Activated CD4-positive, CD25-positive, alpha-beta regulatory T cell treated with anti-CD3 and anti-CD28 coated beads, Interleukin-2, amount 50 U/mL, for 24 hours (primary cell): ENCODE data around the gene PANX2.
"Not testable (repeated sequence)": the region's sequence is repeated elsewhere in the genome, so short reads cannot be mapped to it uniquely, and the experiment has no call there.

Source experiments
- ATAC-seq, 2 donors: fragments of 150-1000 bp; cut with Tn5 transposase; one replicate each; pipeline ENCODE4 v1.10.0; 2021; ENCODE audit warnings: mild to moderate bottlenecking in 1 of 2, moderate library complexity in 1 of 2

The PANX2 gene

GRCh38 chr22:50147258-50148165 lies 23.0 kb upstream of the PANX2 start:
- not testable (repeated sequence) for ATAC-seq

DNA sequence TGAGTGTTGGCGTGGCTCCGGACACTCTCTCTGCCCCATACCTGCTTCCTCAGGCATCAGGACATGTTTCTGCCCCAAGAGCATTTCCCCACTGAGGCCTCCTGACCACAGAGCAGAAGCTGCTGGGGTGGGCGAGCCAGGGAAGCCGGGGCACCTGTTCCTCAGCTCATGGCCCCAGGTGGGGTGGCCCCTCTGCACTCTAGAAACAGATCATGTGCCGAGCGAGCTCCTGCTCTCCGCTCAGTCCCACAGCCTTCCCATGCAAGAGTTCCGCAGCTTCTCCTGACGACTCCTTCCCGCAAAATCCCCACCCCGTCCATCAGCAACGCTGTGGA lies 22.4 kb upstream of the PANX2 start:
- no peak for ATAC-seq

GRCh38 chr22:50148991-50149721 lies 21.4 kb upstream of the PANX2 start:
- peak; percentile 93 to 96 for ATAC-seq

DNA sequence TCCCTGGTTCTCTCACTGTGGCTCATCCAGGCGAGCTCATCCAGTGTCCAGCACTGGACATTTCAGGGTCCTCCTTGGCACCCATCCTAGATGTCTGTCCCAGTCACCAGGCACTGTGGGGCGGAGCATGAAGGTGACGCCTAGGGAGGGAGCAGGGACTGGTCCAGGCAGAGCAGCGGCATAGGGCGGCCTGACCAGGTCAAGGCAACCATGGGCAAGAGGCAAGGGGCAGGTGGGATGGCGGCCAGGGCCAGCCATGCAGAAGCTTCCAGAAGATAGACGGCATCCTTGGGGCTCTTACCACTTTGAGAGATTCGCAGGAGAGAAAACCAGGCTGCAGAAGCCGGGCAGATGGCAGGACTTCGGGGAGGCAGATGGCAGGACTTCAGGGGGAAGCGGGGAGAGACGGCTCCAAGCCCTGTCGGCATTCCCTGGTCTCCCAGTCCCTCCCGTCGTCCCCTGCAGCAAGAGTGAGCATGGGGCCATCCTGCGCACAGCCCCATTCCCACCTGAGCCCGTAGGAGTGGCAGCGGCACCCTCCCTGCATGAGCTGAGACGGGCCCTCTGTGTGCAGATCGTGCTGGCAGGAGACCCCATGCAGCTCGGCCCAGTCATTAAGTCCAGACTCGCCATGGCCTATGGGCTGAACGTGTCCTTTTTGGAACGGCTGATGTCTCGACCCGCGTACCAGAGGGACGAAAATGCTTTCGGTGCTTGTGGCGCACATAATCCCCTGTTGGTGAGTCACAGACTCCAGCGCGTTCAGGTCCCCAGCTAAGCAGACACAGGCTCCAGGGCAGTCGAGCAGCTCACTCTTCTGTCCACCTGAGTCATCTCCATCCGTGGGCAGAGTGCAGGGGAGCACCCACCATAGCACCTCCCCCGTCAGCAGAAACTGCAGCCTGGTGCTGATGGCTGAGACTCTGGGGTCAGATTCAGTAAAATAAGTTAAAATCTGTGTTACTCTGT lies 20.1 kb upstream of the PANX2 start:
- ATAC-seq, result no peak

GRCh38 chr22:50151571-50152537 lies 18.7 kb upstream of the PANX2 start:
- no peak for ATAC-seq

- ATAC-seq, result no peak
These were observed 17.3 kb upstream of the PANX2 start for GRCh38 chr22:50153056-50153755.

GRCh38 chr22:50153756-50154140 lies 16.8 kb upstream of the PANX2 start:
- ATAC-seq, result no peak

- no peak for ATAC-seq
These were observed 12.7 kb upstream of the PANX2 start for GRCh38 chr22:50157709-50158375.

GRCh38 chr22:50160947-50161346 lies 9.6 kb upstream of the PANX2 start:
- ATAC-seq, result no peak

DNA sequence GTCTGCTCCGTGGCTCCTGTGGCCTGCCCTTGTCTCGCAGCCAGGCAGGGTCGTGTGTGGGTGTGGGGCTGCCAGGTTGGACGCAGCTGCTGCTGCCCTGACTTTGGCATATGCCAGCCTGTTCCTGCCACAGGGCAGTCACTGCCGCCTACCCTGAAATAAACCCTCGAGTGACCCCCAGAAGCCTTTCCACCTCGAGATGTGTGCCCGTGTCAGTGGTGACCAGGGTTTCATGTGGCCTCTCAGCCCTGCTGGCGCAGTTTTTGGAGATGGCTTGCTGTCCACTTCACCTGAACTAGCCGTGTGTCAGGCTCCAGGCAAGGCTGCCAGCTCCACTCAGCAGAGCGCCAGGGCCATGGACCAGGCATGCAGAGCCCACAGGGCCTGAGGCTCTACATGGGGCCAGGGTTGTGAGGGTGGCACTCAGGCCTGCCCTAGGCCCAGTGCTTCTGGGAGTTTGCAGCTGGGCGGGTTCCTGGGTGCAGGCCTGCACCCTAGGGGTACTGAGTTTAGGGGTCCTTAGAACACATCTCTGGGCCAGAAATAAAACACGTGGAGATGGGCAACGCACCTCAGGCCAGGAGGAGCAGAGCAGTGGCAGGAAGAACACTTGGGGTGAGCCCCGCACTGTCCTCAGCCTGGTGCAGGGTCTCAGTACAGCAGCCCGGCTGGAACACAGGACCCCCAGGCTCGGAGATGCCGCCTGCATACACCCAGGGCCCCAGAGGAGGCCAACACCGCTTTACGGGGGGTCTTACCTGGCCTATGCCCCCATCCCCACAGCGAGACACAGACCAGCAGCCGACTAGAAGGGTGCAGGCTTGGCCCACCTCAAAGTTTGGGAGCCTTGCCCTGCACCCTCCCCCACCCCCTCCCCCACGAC lies 8.8 kb upstream of the PANX2 start:
- ATAC-seq, result no peak

DNA sequence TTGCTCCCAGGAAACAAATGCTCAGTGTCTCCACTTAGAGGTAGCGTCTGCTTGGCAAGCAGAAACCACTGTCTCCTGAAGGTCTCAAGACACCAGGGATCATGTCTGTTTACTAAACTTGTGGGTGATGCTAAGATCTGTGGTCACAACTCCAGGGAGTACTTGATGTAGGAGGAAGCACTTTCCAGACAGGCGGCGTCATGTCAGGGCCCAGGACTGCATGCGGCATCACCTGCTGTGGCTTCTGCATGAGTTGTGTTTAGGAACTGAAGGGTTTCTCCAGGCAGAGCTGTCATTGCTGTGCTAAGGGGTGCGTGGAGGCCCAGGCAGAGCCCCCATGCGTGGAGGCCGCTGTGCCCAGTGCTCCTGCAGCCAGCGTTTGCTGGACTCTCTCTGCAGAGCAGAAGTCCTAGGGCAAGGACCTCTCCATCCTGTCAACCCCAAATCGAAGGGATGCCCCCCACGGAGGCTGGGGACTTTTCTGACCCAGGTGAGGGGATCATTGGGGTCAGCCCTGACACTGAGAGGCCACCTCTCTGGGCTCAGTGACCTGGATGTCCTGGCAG lies 8.1 kb upstream of the PANX2 start:
- ATAC-seq, result no peak

- ATAC-seq, result no peak
These were observed 5.0 kb upstream of the PANX2 start for GRCh38 chr22:50165436-50166123.

GRCh38 chr22:50167689-50168489 lies 2.6 kb upstream of the PANX2 start:
- no peak for ATAC-seq

- ATAC-seq, result peak; percentile 33 to 48
These were observed 1.9 kb upstream of the PANX2 start for GRCh38 chr22:50168490-50169180.

GRCh38 chr22:50169181-50169759 lies 1.3 kb upstream of the PANX2 start:
- ATAC-seq, result no peak

- peak; percentile 78 to 79 for ATAC-seq
These were observed 673 bp upstream of the PANX2 start for GRCh38 chr22:50169774-50170341.
